Stimulated activated effector memory CD8-positive, alpha-beta T cell treated with anti-CD3 and anti-CD28 coated beads, Interleukin-12 subunit alpha, Interleukin-12 subunit beta, amount 100 ng/mL, for 72 hours (primary cell): ENCODE data around the gene MGAT3.
A peak's percentile ranks its signal among the peaks of the same experiment; 100 is the strongest.
"Not testable (repeated sequence)": the region's sequence is repeated elsewhere in the genome, so short reads cannot be mapped to it uniquely, and the experiment has no call there.

ENCODE experiments used
- ATAC-seq: fragments of 150-1000 bp; cut with Tn5 transposase; 2 replicates; pipeline ENCODE4 v1.10.0; 2021
- DNase-seq, 2 donors: peaks; one replicate each; pipeline ENCODE4 v3.0.0; 2021 to 2022; ENCODE audit warnings: low spot score in 2 of 2
- H3K27ac Mint-ChIP-seq: one replicate; pipeline ENCODE4 v1.8.0; 2022; ENCODE audit warnings: mild to moderate bottlenecking, mixed read lengths
- H3K36me3 Mint-ChIP-seq: one replicate; pipeline ENCODE4 v1.8.0; 2022; ENCODE audit warnings: mild to moderate bottlenecking, mixed read lengths
- H3K4me1 Mint-ChIP-seq: one replicate; pipeline ENCODE4 v1.8.0; 2022; ENCODE audit warnings: mixed read lengths
- H3K4me3 Mint-ChIP-seq: one replicate; pipeline ENCODE4 v1.8.0; 2022; ENCODE audit warnings: mild to moderate bottlenecking, mixed read lengths
- H3K9me3 Mint-ChIP-seq: one replicate; pipeline ENCODE4 v1.8.0; 2022; ENCODE audit warnings: mixed read lengths

The MGAT3 gene

DNA sequence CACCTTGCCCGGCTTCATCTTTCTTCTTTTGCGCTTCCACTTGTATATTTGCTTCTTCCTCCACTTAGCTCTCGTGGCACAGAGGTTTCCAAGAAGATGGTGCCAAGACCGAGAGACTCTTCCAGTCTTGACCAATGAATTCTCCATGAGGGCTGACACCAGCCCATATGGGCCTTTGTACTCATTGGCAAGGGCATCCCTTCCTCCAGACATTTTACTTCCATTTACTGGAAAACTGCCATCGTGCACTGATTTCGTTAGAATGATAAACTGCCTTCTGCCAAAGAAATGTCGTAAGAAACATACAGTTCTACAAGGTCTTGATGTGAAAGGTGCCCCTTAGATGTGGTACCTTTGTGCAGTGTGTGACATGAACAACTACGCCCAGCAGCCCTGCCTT is 40.6 kb downstream of the MGAT3 start:
- H3K4me3 Mint-ChIP-seq: no peak overlapping the region
- H3K27ac Mint-ChIP-seq: no peak overlapping the region
- no peaks in the 10 kb centered on the region for H3K36me3 Mint-ChIP-seq
- peaks cover 27% of the 10 kb centered on the region for H3K4me1 Mint-ChIP-seq
- ATAC-seq: no peak
- H3K9me3 Mint-ChIP-seq: no peaks in the 10 kb centered on the region
- DNase-seq: no peak

DNA sequence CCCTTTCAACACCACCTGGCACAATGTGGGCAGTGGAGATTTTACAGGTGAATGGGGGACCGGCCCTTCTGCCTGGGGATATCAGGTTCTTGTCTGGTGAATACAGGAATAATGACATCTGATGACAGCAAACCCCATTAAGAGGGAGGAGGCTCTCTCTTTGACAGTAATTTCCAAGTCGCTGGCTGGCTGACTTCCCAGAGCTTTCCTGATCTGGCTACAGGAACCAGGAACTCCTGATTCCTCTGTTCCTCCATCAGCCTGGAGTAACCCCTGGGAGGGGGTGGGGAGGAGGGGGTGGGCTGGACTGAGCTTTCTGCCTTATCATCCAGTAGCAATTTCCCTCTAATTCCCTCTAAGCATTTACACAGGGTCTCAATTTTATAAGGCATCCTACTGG is 41.6 kb downstream of the MGAT3 start:
- Mint-ChIP-seq H3K4me1 (peaks cover 28% of the 10 kb centered on the region), H3K27ac (no peak overlapping the region), H3K9me3 (no peaks in the 10 kb centered on the region), H3K4me3 (no peak overlapping the region), H3K36me3 (peaks cover 2% of the 10 kb centered on the region)
- no peak for DNase-seq
- no peak for ATAC-seq

DNA sequence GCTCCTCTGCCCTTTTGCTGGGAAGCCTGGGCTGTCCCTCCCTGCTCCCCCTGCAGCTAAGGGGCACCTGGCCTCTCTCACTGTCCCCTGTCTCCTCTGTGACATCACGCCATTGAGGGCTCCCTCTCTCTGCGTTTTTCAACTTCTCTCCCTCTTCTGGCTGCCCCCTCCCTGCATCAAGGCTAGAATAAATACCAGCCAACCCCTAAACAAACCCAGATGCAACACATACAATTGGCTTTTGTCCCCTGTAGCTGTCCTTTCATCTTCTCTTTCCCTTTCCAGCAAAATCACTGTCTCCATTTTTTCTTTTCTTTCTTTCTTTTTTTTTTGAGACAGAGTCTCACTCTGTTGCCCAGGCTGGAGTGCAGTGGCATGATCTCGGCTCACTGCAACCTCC is 42.0 kb downstream of the MGAT3 start:
- H3K36me3 Mint-ChIP-seq: peaks cover 6% of the 10 kb centered on the region
- H3K4me3 Mint-ChIP-seq: no peak overlapping the region
- H3K9me3 Mint-ChIP-seq: no peaks in the 10 kb centered on the region
- H3K27ac Mint-ChIP-seq: peak overlapping the region; percentile 41
- DNase-seq: no peak
- no peak for ATAC-seq
- H3K4me1 Mint-ChIP-seq: peaks cover 29% of the 10 kb centered on the region

DNA sequence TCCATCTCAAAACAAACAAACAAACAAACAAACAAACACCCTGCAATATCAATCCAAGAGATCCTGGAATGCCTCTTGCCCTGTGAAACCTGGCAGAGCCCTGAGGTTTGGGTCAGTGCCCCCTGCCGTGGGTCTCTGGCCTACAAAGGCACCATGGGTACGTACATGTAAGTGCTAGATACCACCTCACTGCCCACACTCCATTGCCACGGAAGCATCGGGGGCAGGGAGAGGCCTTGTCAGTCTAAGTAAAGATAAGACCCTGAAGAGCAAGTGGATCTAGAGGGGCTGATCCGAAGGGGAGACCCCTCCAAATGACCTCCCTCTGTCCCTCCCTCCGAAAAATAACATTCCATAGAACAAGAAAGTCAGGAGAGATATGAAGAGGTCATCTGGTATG is 43.3 kb downstream of the MGAT3 start:
- no peaks in the 10 kb centered on the region for H3K9me3 Mint-ChIP-seq
- H3K4me1 Mint-ChIP-seq: peaks cover 35% of the 10 kb centered on the region
- no peak overlapping the region for H3K27ac Mint-ChIP-seq
- ATAC-seq (no peak), DNase-seq (no peak)
- H3K4me3 Mint-ChIP-seq: no peak overlapping the region
- H3K36me3 Mint-ChIP-seq: peaks cover 19% of the 10 kb centered on the region

DNA sequence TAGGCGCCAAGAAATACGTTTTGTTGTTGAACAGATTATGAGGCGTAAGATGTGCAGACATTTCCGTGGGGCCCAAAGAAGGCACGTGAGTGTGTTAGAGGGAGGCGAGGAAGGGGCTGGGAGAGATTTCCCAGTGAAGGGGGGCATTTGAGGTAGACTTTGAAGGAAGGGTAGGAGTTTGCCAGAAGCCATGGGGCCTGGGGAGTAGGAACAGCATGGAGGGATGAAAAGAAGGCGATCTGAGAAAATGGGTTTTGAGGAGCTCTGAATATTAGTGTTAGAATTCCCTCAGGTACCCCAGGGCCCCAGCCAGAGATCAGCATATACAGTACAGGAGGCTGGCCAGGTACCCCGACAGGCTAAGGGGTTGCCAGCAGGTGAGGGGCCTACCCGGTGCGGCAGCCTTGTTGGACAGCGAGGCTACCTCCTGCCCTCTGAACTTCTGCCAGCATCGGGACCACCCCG is 44.9 kb downstream of the MGAT3 start:
- no peak for DNase-seq
- ATAC-seq: peak; percentile 49
- Mint-ChIP-seq H3K9me3 (no peaks in the 10 kb centered on the region), H3K27ac (peak overlapping the region; percentile 89), H3K4me3 (peak overlapping the region; percentile 85), H3K4me1 (peaks cover 49% of the 10 kb centered on the region), H3K36me3 (peaks cover 35% of the 10 kb centered on the region)

DNA sequence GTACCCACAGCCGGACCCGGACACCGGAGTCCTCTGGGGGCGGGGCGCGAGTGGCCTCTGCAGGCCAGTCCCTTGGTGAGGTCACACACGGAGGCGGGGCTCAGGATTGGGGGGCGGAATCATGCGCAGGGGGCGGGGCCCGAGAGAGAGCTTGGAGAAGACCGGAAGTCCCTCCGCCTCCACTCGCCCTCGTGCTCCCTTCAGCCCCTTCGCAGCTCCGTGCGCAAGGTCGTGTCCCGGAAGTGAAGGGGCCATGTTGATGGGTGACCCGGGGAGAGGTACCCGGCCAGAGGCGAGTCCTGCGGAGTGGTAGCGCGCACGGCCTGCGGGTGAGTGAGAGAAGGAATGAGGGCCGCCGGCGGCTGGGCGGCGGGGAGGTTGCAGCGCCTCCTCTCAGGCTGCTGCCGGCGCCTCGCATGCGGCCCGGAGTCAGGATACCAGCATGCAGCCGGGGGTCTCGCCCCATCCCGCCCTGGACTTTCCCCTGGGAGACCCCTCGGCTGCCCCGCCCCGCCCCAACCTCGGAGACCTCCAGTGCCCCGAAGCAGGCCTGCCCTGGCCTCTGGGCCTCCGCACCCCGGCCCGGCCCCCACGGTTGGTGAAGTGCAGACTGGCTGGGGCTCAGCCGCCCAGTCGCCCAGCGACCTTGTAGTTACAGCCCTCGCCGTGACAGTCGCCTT is 45.4 kb downstream of the MGAT3 start, which contains the start of gene MIEF1:
Gene MIEF1 (plus strand): TSS at position 182 of the 680 bp plus-strand sequence. CDS start 9,005 bp downstream, outside the sequence.
- peaks cover 52% of the 10 kb centered on the region for H3K4me1 Mint-ChIP-seq
- ATAC-seq (peak; percentile 99), DNase-seq (peak; percentile 91 to 98)
- H3K27ac Mint-ChIP-seq: peak within 1 kb of the TSS; percentile 89
- peak within 1 kb of the TSS; percentile 85 for H3K4me3 Mint-ChIP-seq
- H3K9me3 Mint-ChIP-seq: no peaks in the 10 kb centered on the region
- peaks cover 40% of the 10 kb centered on the region for H3K36me3 Mint-ChIP-seq

DNA sequence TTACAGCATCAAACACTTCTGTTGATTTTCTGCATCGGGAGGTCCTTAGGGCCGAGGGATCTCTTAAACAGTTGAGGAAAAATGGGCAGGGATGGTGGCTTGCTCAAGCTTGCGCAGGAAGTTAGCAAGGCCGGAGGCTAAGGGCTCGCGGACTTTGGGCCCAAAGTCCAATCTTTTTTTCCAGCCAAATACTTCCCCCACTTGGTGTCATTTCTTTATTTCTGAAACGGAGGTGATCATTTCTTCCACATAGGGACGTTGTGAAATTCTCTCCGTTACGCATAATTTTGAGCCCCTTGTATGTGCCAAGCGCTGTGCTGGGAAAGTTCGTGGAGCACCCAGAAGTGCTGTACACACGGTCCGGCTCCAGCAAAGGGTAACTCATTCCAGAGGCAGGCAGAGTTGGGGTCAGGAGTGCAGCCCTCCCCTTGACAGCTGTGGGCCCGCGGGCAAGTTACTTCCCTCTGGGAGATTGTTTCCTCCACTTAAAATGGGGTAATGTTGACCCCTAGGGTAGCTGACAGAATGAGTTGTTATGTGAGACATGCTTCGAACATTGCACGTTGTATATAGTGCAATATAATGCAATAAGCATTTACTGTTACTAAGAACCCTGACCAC is 46.1 kb downstream of the MGAT3 start:
- H3K4me3 Mint-ChIP-seq: peak overlapping the region; percentile 85
- ATAC-seq: peak; percentile 0
- no peaks in the 10 kb centered on the region for H3K9me3 Mint-ChIP-seq

DNA sequence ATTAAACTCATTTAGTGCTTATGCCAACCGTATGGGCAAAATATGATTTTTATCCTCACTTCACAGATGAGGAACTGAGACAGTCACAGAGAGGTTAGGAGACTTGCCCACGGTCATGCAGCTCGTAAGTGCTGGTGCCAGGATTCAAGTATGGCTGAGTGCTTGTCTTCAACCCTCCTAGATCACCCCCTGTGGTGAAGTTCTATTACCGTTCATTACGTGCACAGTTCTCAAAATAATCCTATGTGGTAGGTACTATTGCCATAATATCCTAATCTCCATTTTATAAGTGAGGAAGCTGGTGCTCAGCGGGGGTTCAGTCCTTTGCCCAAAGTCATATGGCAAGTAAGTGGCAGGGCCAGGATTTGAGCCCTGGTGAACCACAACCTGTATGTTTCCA is 46.8 kb downstream of the MGAT3 start:
- H3K27ac Mint-ChIP-seq: peak overlapping the region; percentile 89
- peaks cover 60% of the 10 kb centered on the region for H3K4me1 Mint-ChIP-seq
- no peaks in the 10 kb centered on the region for H3K9me3 Mint-ChIP-seq
- ATAC-seq (no peak), DNase-seq (no peak)
- H3K36me3 Mint-ChIP-seq: peaks cover 54% of the 10 kb centered on the region
- H3K4me3 Mint-ChIP-seq: peak overlapping the region; percentile 85

More for the DNA sequence above, 46.1 kb downstream of the MGAT3 start:
- DNase-seq: no peak
- H3K36me3 Mint-ChIP-seq: peaks cover 47% of the 10 kb centered on the region
- H3K27ac Mint-ChIP-seq: peak overlapping the region; percentile 89
- peaks cover 52% of the 10 kb centered on the region for H3K4me1 Mint-ChIP-seq

DNA sequence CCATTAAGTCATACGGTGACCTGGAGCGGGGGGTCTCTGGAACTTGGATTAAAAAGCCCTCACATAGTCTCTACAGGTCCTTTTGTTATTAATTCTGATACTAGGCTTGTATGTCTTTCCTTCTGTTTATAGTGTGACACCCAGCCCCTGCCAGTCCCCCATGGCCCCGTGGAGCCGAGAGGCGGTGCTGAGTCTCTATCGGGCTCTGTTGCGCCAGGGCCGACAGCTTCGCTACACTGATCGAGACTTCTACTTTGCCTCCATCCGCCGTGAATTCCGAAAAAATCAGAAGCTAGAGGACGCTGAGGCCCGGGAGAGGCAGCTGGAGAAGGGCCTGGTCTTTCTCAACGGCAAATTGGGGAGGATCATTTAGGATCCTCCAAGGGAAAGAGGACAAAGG is 47.3 kb downstream of the MGAT3 start:
- H3K4me1 Mint-ChIP-seq: peaks cover 62% of the 10 kb centered on the region

DNA sequence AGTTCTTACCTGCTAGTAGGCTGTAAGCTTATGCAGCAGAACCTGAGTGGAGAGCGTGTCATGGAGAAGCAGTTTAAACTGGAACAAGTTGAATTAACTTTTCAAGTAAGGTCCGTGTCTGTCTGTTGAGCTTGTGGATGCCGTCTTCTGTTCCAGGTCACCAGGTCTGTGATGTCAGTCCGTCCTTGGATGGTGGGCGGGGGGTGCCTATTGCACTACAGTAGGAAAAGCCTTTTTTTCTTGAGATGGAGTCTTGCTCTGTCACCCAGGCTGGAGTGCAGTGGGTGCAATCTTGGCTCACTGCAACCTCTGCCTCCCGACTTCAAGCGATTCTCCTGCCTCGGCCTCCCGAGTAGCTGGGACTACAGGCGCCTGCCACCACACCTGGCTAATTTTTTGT is 50.2 kb downstream of the MGAT3 start:
- not testable (repeated sequence) for H3K4me3 Mint-ChIP-seq, H3K9me3 Mint-ChIP-seq, ATAC-seq, DNase-seq
- Mint-ChIP-seq H3K4me1 (peaks cover 60% of the 10 kb centered on the region), H3K27ac (peak overlapping the region; percentile 41), H3K36me3 (peaks cover 88% of the 10 kb centered on the region)

More for the DNA sequence above, 47.3 kb downstream of the MGAT3 start:
- Mint-ChIP-seq H3K27ac (no peak overlapping the region), H3K36me3 (peaks cover 59% of the 10 kb centered on the region), H3K4me3 (peak overlapping the region; percentile 85), H3K9me3 (no peaks in the 10 kb centered on the region)
- no peak for DNase-seq
- ATAC-seq: no peak

DNA sequence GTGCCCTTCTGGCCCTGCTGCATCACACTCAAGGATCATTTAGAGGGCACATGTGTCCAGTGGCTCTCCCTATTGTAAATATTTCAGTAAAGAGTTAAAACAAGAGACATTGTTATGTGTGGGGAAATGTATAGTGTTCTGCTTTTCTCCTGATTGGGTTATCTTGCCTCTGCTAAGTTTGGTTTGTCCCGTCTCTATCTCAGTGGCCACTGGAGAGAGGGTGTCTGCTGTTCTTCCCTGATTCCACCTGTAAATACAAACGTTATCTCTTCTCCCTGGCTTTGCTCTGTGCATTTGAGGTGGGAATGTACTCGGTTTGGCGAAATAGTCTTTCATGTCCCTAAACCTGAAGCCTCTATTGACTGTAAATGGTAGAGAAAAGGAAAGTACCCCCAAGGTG is 51.6 kb downstream of the MGAT3 start:
- Mint-ChIP-seq H3K4me3 (no peak overlapping the region), H3K36me3 (peaks cover 100% of the 10 kb centered on the region), H3K27ac (peak overlapping the region; percentile 58), H3K9me3 (no peaks in the 10 kb centered on the region), H3K4me1 (peaks cover 51% of the 10 kb centered on the region)
- no peak for ATAC-seq
- DNase-seq: no peak

DNA sequence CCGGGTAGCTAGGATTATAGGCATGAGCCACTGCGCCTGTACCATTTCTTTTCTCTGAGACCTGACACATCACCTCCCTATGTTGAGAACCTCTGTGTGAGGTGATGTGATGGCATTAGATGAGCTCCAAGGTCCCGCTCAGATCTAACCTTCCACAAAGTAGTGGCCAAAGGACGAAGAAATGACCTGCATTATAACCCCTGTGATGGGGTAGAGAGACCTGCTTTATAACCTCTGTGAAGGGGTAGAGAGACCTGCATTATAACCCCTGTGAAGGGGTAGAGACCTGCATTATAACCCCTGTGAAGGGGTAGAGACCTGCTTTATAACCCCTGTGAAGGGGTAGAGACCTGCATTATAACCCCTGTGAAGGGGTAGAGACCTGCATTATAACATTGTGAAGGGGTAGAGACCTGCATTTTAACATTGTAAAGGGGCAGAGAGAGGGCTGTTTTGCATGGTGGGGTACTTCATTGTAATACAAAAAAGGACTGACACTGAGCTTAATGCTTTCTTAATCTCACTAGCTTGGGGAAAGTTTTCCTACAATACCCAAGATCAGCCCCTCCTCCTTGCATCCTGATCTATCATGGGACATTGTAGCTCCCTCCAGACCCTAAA is 53.8 kb downstream of the MGAT3 start:
- peaks cover 100% of the 10 kb centered on the region for H3K36me3 Mint-ChIP-seq
- H3K4me1 Mint-ChIP-seq: peaks cover 45% of the 10 kb centered on the region
- no peak overlapping the region for H3K27ac Mint-ChIP-seq
- no peak for ATAC-seq
- H3K9me3 Mint-ChIP-seq: no peaks in the 10 kb centered on the region
- no peak for DNase-seq
- no peak overlapping the region for H3K4me3 Mint-ChIP-seq

DNA sequence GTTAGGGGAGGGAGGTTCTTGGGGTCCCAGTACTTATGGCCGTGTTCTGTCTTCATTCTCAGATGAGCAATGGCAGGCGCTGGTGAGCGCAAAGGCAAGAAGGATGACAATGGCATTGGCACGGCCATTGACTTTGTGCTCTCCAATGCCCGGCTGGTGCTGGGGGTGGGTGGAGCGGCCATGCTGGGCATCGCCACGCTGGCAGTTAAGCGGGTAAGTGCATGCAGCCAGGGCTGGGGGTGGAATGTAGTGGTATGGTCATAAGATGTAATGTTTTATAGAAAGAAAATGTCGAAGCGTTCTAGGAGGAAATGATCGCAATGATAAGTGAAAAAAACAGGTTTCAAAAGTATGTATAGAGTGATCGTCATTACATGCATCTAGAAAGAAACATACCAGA is 54.4 kb downstream of the MGAT3 start:
- H3K4me3 Mint-ChIP-seq: no peak overlapping the region
- no peak for ATAC-seq
- H3K36me3 Mint-ChIP-seq: peaks cover 100% of the 10 kb centered on the region
- no peak overlapping the region for H3K27ac Mint-ChIP-seq
- no peak for DNase-seq
- peaks cover 45% of the 10 kb centered on the region for H3K4me1 Mint-ChIP-seq
- no peaks in the 10 kb centered on the region for H3K9me3 Mint-ChIP-seq

DNA sequence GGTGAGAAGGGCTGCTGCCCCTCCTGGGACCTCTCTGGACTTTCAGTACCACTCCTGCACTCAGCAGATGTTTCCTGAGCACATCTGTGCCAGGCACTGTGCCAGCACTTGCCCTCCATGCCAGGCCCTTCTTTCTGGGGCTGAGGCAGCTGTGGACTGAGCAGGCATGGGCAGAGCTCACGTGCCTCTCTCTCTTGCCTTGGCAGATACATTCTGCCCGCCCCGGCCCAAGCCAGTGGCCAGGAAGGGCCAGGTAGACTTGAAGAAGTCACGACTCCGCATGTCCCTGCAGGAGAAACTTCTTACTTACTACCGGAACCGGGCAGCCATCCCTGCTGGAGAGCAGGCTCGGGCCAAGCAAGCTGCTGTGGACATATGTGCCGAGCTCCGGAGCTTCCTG is 55.2 kb downstream of the MGAT3 start:
- no peak overlapping the region for H3K27ac Mint-ChIP-seq
- peaks cover 100% of the 10 kb centered on the region for H3K36me3 Mint-ChIP-seq
- no peak overlapping the region for H3K4me3 Mint-ChIP-seq

DNA sequence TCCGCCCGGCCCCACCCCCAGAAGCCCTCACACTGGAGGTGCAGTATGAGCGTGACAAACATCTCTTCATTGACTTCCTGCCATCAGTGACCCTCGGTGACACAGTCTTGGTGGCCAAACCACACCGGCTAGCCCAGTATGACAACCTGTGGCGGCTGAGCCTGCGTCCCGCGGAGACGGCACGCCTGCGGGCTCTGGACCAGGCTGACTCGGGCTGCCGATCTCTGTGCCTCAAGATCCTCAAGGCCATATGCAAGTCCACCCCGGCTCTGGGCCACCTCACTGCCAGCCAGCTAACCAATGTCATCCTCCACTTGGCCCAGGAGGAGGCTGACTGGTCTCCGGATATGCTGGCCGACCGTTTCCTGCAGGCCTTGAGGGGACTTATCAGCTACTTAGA is 57.0 kb downstream of the MGAT3 start:
- ATAC-seq: no peak
- Mint-ChIP-seq H3K4me1 (peaks cover 33% of the 10 kb centered on the region), H3K27ac (peak overlapping the region; percentile 32), H3K4me3 (no peak overlapping the region), H3K9me3 (no peaks in the 10 kb centered on the region), H3K36me3 (peaks cover 93% of the 10 kb centered on the region)
- DNase-seq: no peak

More for the DNA sequence above, 55.2 kb downstream of the MGAT3 start:
- no peak for ATAC-seq
- Mint-ChIP-seq H3K9me3 (no peaks in the 10 kb centered on the region), H3K4me1 (peaks cover 38% of the 10 kb centered on the region)
- DNase-seq: no peak
